Measurements from ENCODE around the gene AAMP.

AAMP gene

DNA sequence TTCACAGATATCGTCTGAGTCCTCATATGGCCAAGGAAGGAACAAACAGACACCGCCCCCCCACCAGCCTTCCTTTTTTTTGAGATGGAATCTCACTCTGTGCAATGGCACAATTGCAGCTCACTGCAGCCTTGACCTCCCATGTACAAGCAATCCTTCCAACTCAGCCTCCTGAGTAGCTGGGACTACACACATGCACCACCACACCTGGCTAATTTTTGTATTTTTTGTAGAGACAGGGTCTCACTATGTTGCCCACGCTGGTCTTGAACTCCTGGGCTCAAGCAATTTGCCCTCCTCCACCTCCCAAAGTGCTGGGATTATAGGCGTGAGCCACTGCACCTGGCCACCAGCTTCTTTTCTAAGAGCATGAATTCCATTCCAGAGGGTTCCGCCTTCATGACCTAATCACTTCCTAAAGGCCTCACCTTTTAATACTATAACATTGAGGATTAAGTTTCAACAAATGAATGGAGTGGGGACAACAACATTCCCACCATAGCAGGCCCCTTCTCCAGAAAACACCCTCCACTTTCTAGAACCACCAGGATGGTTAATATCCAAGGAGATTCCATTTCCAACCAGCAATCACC, 24.6 kb upstream of the AAMP start:
- no peak for DNase-seq (ENCODE audit: low read depth in 2 of 2)

DNA sequence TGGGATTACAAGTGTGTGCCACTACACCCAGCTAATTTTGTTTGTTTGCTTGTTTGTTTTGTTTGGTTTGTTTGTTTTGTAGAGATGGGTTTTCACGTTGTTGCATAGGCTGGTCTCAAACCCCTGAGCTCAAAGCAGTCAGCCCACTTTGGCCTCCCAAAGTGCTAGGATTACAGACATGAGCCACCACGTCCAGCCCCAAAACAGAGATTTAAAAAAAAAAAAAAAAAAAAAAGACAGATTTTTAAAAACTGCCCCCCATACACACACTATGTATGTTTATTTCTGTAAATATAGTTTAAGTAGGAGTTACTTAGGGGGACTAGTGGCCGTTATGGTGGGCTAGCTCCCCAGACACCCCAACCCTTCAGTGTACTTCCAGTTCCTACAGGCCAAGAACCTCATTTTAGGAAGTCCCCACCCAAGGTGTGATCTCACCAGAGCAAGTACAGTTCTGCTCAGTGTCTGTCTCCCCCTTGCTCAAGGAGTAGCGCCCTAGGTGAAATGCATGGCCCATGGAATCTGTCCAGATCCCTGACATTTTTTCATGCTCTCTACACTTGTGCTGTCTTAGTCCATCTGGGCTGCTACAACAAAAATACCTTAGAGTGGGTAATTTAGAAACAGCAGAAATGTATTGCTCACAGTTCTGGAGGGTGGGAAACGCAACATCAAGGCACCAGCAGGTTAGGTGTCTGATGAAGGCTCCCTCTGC, 23.9 kb upstream of the AAMP start:
- no peak for DNase-seq (ENCODE audit: low read depth in 2 of 2)

DNA sequence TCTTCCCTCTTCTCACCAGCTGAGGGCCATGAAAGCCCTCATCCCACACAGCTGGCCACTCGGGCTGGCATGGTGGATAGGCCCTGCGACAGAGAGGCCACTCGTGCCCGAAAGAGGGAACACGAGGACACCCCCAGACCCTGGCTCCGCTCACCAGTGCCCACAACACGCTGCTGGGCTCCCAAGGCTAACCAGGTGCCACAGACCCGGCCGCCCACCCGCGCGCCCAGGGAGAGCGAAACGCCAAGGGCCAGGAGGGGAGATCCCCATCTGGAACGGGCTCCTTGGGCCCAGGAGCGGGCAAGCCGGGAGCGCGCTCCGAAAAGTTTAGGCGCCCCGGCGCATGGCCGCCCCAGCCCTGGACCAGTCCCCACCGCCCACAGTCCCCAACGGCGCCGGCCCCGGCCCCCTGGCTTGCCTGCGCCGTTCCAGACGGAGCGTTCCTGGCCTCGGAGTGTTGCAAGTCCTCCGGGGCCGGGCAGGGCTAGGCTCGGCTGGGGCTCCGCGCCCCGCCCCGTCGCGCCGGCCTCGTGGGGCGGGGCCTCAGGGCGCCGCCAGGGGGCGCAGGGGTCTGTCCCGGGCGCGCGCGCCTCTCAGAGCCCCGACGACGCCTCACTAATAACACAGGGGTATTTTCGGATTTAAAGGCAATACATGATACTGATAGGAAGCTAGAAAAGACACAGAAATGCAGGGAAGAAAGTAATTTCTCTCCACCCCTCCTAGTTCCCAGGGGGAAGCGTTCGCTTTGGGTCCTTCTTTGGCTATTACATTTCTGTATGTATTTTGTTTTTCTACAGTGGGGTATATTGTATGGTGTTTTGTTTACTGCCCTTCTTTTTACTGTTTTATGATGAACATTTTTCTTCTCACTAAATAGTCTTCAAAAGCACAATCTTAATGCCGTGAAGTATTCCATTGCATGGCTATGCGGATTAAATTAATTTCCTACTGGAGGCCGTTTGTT, 22.4 kb upstream of the AAMP start, which contains the start of gene TMBIM1:
TSS of gene TMBIM1 (minus strand) at position 456 of the 967 bp plus-strand sequence. CDS start 10,362 bp downstream, outside the sequence.
- peak; percentile 63 for DNase-seq (ENCODE audit: low read depth in 2 of 2)

DNA sequence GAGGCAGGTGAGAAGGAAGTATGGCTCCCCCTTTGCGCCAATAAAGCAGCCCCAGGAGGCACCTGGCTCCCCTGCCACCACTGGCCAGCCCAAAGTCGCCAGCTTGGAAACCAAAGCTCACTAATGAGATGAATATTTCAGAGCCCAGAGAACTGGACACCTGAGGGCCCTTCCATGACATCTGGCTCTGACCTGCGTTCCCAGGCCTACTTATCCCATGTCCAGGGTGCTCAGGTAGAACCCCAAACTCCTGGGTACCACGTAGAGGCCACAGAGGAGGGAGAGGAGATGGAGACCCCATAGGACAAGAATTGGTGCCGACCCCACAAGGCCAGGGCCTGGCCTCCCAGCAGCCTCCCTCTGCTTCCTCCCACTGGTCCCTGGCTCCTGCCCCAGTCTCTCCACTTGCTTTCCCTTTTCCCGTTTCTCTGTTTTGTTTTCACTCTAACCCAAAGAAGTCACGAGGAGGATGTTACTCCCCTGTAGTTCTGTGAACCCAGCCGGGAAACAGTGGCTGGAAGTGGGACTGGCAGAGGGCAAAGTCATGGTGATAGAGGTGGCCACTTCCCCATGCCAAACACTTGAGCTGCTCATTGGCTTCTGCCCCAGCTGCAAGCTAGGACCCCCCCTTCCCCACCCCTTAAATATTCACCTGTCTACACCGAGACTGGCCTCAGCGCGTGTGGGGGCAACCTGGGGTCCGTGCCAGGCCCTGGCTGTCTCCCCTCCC, 21.5 kb upstream of the AAMP start:
- DNase-seq (ENCODE audit: low read depth in 2 of 2), result no peak

DNA sequence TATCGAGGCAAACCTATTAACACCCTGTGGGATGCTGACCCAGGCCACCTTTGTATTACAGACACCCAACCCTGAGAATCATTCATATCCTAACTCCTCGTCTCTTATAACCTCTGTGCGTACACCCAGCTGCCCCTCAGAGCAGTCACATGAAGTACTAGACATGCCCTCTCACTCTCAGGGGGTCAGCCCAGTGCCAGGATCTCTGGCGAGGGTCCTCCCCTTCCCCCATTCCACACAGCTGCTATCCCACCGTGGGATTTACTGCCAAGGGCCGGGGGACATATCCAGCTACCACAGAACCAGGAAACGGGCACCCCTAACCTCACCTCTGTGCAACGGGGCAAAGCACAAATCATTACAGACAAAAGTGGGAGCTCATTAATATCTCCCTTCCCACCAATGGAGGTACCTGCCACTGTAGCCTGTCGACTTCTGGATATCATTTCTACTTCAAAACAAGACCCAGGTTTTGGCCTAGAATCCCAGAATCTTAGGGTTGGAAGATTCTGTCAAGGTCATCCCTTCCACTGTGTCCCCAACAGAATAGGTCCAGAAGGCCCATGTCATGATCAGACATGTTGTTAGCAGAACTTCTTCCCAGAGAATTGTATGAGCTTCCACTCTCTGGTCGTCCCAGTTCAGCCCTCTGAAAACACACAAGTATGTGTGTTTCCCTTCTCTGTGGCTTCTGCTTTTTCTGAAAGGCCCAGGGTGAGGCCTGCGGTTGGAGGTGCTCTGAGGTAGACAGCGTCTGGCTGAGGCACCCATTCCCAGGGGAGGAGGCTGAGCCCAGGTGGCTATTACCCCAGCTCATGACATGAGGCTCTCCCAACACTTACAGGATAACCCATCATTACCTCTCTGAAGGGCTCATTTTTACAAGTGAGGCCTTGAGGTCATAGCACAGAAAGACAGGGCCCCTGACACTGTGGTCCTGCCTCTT, 20.7 kb upstream of the AAMP start:
- peak in 1 of 2 experiments; percentile 41 for DNase-seq (ENCODE audit: low read depth in 2 of 2)

DNA sequence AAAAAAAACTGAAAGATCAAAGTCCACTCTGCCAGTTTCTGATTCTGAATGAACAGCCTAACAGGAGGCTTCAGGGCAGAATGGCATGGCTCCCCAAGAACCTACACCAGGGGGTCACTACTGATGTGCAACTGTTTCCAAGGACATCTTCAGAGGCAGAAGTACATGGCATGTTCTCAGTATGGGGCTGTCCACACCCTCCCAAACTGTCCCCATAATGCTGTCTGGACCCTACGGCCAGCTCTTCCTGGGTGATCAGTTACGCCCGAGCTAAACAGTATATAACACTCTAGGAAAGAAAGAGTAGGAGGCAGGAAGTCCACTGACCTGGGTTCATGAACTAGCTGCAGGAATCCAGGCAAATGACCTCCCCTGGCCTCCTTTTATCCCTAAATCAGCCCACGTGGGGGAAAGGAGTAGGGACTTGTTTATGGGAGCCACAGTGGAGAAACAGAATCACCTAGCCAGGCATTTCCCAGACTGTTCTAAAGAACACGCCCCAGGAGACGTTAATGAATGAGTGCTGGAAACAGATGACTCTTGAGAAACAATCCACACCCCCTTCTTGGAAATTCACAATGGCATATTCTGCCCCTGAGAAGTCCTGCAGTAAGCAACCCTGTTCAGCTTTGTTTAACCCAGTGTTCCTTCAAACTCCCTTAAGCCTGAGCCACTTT, 19.8 kb upstream of the AAMP start:
- no peak for DNase-seq (ENCODE audit: low read depth in 2 of 2)

DNA sequence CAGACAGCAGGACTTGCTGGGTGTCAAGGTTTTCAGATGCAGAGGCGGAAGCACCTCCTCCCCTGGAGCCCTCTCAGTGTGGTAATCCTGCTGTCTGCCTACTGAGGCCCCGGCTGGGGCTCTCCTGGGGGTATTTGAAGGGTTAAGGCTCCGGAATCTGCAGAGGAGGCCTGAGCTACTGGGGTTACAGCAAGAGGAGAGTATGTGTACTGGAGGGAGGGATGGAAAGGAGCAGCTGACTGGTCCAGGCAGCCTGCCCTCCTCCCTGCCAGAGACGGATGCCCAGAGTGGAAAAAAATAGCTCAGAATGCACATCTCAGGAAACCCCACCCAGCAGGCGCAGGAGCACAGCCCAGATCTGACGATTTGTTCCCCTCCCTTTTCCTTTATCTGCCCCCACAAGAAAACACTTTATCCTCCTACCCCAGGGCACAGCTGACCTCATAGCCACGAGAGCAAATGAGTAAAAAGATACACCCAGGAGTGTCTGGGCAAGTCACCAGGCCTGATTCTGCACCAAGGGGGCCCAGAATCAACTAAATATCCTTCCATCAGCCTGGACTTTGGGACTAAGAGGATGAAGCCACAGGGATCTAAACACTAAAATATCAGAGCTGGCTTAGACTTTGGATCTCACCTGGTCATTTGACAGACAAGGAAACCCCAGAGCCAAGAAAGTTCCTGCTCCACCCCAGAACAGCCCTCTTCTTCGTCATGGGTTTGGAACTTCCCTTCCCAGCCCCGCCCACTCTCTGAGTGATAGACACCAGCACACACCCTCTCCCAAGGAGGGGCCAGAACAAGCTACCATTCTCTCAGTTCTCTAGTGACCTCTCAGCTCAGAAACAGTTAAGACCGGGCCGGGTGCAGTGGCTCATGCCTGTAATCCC, 16.9 kb upstream of the AAMP start:
- DNase-seq (ENCODE audit: low read depth in 2 of 2), result peak; percentile 55 to 75

DNA sequence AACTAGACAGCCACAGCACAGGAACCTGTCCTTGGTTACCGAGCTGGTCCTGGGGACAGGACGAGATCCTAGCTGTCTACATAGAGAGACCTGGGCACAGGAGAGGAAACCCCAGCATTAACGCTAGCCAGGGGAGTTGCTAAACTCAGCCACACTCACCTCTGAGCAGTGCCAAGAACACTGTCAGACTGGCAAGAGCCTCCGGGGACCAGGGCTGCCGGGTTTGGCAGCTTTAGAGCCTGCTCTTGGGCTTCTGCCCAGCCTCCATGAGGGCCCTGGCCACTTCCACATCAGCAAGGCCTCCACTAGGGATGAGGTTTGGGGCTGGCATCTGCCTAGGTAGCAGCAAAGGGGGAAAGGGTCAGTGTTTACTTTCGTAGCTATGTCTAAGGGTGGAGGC, 15.7 kb upstream of the AAMP start:
- DNase-seq (ENCODE audit: low read depth in 2 of 2), result no peak

DNA sequence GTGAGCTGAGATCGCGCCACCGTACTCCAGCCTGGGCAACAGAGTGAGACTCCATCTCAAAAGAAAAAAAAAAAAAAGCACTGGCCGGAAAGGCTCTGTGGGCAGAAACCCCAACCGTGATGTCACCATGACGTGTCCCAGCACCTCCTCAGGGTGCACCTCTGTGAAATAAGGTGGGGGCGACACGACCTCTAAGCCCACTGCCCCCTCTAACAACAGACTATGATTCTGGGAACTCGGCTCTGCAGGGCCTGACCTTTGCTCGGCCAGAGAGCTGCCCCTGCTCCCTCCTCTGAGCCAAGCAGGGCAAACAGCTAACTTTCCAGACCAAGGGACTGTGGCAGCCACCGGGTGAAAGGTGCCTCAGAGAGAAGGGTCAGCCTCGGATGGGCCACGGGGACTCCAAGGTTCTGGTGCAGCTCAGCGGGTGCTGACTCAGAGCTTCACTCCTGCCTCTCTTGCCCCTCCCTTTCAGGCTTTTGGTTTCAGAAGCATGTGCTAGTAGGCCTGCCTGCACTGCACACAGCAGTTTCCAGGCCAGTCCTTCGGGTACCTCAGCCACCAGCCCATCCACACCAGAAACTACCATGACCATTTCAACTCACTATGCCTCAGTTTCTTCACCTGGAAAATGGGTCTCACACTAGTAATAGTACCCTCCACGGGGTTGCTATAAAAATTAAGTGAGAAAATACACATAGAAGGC, 14.3 kb upstream of the AAMP start:
- peak; percentile 44 to 48 for DNase-seq (ENCODE audit: low read depth in 2 of 2)

DNA sequence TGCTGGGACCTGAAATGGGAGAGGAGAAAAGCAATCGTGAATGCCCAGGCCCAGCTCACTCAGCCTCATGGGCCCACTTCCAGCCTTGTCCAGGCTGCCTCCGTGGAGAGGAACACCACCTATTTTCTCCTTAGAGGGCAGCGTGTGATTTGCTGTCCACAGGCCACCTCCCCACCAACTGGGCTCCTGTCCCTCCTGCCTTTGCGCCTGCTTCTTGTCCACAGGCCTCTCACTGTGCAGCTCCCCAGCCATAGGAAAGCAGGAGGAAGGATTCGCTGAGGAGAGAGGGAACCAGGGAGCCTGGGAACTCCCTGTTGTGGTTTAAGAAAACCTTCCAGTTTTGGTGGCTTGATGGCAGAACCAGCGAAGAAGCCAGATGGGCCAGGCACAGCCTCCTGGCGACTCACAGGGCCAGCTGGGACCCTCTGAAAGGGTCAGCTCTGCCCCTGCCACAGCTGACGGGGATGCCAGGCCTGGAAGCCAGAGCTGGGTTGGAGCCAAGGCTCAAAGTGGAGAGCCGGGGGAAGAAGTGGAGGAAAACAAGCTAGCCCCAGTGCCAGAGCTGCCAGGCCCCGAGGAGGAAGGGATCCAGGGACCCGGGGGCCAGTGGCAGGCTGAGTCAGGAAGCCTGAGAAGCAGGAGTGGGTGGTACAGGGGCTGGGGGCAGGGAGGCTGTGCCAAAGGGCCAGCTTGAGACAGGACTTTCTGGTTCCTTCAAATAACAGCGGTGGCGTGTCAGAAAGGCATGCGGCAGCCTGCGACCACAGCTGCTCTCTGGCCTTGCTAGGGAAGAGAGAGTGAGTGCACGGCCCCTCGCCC, 12.4 kb upstream of the AAMP start:
- DNase-seq (ENCODE audit: low read depth in 2 of 2), result no peak

DNA sequence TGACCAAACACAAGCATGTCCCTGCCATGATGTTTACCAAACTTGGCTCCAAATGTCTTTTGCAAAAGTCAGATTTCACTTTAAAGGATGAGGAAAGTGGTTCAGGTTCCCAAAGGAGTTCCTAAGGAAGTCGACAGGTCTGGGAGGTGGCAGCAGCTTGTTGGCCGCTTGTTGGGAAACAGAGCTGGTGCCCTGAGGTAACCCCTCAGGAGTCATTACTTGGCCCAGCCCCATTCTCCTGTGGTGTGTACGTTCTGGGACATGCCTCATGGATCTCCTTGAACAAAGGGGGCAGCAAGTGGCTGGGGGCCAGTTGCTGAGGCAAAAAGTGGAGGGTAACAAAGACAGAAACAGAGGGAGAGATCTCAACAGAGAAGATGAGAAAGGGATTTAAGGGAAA, 11.5 kb upstream of the AAMP start:
- no peak for DNase-seq (ENCODE audit: low read depth in 2 of 2)

DNA sequence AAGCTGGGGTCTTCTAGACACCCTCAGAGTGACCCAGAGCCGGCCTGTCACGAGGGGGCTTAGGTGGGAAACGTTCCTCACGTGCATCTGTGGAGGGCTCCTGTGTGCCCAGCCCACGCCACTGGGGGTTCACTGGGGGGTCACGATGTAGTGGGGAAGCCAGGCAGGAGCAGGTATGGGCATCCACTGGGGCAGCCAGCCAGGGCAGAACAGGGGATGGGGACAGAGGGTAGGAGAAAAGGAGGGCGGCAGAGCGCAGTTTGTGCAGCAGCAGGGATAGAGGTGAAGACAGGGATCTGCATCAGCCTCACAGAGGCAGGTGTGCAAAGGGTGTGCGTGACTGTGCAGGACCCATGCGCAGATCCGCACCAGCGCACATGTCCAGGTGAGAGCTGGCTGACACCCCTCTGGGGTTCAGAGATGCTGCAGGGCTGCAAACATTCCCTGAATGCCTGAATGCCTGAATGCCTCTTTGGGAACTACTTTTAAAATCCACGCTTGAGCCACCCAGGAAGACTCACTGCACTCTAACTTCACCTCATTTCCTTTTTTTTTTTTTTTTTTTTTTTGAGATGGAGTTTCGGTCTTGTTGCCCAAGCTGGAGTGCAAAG, 10.4 kb upstream of the AAMP start:
- DNase-seq (ENCODE audit: low read depth in 2 of 2), result no peak

DNA sequence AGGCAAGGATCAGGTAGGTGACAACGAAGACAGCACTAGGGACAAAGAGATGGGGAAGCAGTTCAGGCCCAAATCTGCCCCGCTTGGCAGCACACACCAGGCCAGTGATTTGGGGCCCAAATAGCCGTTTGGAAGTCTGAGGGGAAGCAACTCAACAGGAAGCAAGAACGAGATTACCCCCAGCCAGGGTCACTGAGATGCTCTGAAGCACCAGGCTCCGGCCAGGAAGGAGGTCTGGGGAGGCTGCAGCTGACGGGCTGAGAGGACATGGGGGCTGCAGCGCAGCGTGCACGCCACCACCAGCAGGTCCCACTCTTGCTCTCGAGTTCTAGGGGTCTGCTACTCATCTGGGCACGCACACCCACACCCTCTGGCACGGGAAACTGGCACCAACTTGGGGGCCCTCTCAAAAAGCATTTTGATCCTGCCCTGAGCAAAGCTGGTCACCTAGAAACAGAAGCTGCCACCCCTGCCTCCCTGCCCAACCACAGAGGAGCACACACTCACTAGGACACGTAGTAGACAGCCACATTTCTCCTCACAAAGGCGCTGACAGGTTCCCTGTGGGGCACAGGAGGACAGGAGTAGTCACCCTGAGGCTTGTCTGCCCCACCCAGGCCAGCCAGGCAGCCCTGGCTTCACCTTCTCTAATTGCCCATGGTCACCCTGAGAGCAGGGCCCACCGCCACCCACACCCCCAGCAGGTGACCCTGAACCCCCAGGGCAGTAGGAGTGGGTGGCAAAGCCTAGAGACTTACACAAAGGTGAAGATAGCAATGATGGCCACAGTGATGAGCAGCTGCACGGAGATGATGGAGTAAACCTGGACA, 8.8 kb upstream of the AAMP start:
- no peak for DNase-seq (ENCODE audit: low read depth in 2 of 2)

DNA sequence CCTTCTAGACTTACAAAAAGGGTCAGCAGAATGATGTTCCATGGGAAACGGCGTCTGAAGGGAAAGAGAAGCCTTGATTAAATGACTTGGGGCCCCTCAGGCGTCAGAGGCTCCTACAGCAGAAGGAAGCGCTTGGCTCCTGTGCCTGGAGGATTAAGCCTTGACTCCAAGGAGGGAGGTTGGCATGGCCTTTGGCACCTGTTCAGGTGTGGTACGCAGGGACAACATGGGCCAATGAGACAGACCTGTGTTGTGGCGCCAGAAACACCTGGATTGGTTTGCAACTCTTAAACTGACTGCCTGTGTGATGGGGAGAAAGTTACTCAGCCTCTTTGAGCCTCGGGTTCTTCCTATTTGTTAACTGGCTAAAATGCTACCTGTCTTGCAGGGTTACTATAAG, 8.0 kb upstream of the AAMP start:
- no peak for DNase-seq (ENCODE audit: low read depth in 2 of 2)

DNA sequence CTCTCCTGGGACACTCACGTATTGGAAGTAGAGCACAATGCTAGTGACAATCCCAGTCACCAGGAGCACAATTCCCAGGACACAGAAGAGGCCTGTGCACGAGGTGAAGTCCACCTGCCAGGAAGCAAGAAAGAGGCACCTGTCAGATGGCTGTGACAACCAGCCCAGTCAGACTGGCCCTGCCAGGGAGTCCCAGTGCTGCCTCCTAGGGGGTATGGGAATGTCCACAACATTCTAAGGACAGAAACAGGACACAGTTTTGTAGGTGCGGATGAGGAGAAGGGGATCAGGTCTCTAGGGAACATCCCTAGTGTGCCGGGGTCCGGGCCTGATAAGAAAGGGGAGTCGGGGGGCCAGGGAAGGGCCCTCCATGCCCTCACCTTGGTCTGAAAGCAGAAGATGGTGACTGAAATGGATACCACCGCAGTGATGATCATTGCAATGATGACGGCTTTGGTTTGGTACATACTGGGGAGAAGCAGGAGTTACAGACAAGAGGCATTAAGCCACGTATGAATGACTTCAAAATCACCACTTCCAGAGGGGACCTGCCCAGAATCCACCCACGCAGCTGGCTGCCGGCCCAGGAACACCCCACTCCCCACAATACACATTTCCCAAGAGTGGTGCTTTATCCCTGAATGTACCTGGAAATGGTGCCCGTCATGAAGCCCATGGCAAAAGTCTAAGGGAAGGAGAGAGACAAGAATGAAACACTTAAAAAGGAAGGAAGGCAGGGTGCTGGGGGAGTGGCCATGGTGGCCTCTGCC, 7.2 kb upstream of the AAMP start:
- DNase-seq (ENCODE audit: low read depth in 2 of 2), result no peak
